GM21515 (cell line): Measurements from ENCODE around the gene AVPR2.
A peak's percentile ranks its signal among the peaks of the same experiment; 100 is the strongest.

Source experiments
- ATAC-seq: cut with Tn5 transposase; IDR thresholded peaks from one replicate; pipeline ENCODE4 v1.9.1; 2021; ENCODE audit not compliant: unreplicated experiment

Gene AVPR2

DNA sequence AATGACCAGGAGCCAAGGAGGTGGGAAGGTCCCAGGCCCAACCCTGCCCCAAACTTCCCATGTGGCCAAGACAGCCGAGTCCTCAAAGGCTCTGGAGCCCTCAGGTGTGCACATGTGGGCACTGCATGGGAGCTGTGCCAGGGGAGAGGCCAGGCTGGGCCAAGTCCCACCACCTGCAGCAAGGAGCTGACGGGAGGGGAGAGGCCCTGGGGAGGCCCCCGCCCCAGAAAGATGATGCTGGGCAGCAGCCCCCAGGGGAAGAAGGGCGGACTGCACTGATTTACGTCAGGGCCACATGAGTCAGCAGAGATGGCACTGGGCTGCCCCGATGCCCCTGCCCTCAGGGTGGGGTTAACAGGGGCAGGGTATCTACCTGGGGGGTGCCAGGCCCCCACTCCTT is 19.9 kb upstream of the AVPR2 start:
- ATAC-seq = no peak

DNA sequence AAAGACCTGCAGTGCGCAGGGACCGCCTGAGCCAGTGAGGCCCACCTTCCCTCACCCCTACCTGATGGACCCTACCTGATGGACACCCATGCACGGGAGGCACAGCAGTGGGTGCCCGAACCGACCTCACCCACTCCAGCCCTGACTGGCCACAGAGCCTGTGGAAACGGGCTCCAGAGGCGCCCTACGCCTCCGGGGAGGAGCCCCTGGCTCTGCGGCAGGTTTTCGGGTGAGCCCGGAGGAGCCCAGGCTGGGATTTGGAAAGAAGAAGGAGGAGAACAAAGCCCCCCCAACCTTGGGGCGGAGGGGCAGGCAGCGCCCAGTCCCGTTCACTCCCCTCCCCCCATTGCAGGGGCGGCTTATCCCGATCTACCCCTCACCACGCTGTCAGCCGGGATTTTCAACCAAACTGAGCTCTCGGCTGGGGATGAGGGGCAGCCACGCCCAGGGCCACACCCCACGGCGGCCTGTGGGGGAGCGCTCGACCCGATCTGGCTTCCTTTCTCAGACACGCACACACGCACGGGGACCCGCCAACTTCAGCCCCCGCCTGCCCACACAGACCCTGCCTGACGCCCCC is 19.2 kb upstream of the AVPR2 start:
- ATAC-seq = no peak

DNA sequence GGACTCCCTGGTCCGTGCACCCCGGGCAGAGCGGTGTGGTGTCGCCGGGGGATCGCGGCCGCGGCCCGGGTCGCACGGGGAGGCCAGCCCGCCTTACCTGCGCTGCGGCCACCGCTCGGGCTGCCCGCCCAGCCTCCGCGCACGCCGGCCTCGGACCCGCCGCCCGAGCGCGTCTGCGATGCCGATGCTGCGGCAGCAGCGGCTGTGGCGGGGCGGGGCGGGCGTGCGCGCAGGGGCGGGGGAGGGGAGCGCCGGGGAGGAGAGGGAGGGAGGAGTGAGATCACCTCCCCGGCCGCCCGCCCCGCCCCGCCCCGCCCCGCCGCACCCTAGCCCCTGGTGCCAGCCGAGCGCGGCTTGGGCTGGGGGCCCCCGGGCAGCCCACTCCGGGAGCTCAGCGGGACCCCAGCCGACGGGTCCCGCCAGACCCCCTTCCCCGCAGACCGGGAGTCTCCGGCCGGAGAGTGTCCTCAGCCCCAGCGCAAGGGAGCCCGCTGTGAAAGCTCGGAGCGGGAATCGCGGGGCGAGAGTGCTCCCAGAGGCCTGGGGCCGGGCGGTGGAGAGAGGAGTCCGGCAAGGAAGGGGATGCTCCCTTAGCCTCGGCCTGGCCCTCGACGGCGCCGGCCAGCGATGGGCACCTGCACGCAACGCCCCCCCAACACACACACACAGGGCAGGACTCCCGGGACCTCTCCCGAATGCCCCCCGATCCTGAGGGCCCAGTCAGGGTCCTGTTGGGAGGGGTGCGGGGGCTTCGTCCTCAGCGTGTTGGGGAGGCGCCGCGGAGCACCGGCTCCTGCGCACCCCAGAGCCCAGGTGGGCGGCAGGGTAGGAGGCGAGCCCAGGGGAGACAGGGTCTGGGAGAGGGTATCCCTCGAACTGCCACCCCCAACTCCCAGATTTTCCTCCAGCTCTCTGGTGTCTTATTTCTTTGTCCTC is 18.2 kb upstream of the AVPR2 start, which contains the start of gene L1CAM:
TSS of gene L1CAM (minus strand) at position 206 of the 936 bp plus-strand sequence. CDS start 10,337 bp downstream, outside the sequence.
- no peak for ATAC-seq

DNA sequence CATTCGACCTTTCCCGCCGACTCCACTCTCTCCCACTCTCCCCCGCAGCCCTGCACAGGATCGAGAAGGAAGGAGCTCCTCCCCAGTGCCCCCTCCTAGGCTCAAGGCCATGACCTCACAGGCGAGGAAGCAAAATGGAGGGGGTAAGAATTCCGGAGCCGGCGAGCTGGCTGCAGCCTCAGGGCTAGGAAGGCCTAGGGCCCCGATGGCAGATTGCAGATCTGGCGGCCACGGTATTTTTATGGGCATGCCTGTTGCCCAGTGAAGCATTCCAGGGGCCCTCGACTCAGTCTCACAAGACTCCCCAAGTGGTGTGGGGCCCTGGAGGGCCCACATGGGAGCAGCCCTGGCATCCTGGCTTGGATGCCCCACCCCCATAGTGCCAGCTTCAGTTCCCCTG is 17.6 kb upstream of the AVPR2 start:
- ATAC-seq = no peak

DNA sequence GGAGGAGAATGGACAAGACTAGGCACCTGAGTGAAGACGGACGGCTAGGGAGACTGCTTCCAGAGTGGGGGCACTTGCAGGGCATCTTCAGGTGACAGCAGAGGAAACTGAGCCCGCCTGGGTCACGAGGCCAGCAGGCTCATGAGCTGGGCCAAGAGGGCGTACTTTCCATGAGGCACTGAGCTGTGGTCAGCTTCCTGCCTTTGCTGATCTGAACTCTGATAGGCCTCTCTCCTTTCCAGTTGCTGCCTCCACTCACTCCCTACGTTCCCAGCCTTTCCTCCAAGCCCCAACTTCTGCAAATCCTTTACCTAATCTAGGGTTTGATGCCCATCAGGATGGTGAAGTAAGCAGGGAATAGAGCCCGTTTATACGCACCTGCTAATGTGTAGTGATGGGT is 17.1 kb upstream of the AVPR2 start:
- ATAC-seq = no peak

DNA sequence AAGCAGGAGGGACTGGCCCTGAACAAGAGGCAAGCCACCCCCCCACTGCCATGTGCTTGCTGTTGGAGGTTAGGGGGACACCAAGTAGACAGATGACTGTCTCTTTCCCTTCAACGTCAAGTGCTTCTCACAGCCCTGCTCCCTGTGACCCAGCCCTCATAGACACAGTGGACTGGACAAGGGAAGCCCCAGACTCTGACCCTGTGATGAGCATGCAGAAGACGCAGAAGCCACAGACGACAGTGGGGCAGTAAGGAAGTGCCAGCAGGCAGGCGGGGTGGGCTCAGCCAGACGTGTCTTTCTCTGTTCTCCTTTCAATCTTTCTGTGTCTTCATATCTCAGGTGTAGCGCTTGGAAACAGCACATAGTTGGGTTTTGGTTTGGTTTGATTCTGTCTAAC is 16.1 kb upstream of the AVPR2 start:
- ATAC-seq = no peak

DNA sequence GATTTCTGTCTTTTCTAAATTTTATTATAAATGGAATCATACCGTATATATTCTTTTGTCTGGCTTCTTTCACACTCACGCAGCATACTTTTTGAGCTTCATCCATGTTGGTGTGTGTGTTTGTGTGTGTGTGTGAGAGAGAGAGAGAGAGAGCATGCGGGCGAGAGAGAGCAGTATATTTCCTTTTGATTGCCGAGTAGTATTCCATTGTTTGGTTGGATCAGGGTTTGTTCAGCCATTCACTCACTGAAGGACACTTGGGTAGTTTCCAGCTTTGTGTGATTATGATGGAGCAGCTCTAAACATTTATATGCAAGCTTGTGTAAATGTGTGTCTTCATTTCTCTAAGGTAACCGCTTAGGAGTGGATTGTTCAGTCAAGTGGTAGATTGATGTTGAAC is 15.3 kb upstream of the AVPR2 start:
- ATAC-seq = no peak

DNA sequence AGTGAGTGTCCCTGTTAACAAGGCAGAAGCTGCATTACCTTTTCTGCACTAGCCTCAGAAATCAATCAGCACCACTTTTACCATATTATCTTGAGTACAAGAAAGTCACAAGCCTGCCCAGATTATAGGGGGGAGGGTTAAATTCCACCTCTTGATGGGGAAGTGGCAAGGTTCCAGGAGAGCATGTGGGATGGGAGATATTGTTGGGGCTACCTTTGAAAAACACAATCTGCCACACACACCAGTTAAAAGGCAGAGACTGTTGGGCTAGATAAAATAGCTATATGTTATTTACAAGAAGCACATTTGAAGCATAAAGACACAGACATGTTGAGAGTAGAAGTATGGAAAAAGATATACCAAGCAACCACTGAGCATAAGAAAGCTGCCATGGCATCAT is 6.6 kb upstream of the AVPR2 start:
- ATAC-seq = no peak

DNA sequence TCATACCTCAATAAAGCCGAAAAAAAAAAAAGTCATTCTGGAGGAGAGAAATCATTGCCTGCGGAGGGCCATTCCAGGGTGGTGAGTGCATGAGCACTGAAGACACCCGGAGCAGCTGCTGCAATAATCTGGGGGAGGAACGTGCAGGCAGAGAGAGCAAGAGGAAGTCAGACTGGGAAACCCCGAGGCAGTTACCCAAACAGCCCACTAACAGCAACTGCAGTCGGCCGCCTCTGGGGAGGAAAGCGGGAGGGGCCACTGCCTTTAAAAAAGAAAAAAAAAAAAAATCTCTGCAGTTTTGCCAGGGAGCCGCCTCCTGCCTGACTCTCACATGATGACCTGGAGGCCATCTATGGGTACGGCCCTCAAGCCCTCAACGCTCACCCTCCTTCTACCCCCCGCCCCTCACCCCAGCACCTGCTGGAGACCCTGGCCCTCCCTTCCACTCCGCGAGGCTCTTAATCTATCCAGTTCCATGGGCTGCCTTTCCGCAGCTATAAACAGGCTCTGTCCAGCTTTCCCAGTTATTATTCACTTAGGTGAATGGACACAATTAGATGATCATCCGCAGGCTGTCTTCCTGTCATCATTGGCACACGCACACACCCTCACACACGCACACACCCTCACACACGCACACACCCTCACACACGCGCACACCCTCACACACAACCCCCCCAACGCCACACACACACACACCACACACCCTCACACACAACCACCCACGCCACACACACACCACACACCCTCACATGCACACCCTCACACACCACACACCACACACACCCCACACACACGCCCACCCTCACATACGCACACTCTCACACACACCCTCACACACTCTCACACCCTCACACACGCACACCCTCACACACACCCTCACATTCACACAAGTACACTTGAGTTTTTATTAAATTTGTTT is 3.4 kb upstream of the AVPR2 start:
- peak; percentile 64 for ATAC-seq

DNA sequence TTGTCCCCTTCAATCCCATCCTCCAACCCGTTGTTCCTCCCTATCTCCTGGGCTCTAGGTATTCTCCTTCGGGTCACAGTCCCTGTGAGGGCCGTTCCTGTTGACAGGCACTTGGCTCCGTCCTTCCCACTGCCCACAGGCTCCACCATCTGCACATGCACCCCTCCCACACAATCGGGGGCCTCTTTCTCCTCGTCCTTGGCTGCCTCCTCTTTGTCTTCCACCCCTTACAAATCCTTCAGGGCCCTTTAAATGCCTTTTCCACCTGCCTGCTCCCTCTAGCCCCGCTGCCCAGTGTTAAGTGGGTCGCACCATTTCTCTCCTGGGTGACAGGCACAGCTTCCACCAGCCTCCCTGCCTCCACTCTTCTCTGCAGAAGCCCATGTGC is 2.7 kb upstream of the AVPR2 start:
- no peak for ATAC-seq

DNA sequence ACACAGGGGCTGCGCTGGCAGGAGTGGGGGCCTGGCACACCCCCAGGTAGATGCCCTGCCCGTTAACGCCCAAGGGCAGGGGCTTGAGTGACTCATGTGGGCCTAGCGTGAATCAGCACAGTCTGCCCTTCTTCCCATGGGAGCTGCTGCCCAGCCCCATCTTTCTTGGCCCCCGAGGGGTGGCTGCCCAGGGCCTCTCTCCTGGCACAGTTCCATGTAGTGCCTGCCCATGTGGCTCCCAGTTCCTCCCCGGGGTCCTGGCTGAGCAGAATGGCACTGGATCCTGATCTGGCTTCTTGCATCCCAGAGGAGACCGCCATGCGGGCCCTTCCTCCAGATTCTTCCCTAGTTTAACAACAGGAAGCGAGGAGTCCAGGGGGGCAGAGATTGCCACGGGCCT is 2.1 kb upstream of the AVPR2 start:
- no peak for ATAC-seq

DNA sequence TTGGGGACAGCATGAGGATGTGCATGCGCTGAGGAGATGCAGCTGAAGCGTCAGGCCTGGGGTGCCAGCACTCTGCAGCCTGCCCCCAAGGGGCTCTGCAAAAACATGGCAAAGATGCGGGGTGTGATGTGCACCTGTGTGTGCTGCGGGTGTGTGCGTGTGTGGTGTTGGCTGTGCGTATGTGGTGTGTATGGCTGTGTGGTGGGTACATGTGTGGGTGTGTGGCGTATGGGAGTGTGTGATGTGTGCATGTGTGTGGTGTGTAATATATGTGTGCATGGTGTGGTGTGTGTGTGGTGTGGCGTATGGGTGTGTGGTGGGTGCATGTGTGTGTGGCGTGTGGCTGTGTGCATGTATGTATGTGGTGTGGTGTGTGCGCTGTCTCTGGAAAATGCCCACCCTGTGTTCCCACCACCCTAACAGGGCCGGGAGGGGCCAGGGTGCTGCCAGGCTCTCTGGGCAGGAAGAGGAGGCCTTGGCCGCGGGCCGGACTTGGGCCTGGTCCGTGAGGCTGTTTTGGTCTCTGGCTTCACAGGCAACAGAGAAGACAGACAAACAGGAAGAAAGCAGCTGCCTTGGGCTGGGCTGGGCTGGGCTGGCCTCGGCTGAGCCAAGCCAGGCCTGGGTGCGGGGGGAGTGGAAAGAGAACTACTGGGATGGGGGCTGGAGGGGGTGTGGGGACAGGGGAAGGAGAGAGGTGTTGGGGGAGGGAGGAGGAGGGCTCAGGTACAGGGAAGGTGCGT is 1.1 kb upstream of the AVPR2 start:
- ATAC-seq = no peak

DNA sequence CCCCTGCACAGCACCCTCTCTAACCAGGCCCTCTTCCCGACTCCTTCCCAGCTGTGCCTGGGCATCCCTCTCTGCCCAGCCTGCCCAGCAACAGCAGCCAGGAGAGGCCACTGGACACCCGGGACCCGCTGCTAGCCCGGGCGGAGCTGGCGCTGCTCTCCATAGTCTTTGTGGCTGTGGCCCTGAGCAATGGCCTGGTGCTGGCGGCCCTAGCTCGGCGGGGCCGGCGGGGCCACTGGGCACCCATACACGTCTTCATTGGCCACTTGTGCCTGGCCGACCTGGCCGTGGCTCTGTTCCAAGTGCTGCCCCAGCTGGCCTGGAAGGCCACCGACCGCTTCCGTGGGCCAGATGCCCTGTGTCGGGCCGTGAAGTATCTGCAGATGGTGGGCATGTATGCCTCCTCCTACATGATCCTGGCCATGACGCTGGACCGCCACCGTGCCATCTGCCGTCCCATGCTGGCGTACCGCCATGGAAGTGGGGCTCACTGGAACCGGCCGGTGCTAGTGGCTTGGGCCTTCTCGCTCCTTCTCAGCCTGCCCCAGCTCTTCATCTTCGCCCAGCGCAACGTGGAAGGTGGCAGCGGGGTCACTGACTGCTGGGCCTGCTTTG is 1.1 kb downstream of the AVPR2 start:
- ATAC-seq = no peak

DNA sequence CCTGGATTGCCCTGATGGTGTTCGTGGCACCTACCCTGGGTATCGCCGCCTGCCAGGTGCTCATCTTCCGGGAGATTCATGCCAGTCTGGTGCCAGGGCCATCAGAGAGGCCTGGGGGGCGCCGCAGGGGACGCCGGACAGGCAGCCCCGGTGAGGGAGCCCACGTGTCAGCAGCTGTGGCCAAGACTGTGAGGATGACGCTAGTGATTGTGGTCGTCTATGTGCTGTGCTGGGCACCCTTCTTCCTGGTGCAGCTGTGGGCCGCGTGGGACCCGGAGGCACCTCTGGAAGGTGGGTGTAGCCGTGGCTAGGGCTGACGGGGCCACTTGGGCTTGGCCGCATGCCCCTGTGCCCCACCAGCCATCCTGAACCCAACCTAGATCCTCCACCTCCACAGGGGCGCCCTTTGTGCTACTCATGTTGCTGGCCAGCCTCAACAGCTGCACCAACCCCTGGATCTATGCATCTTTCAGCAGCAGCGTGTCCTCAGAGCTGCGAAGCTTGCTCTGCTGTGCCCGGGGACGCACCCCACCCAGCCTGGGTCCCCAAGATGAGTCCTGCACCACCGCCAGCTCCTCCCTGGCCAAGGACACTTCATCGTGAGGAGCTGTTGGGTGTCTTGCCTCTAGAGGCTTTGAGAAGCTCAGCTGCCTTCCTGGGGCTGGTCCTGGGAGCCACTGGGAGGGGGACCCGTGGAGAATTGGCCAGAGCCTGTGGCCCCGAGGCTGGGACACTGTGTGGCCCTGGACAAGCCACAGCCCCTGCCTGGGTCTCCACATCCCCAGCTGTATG is 1.8 kb downstream of the AVPR2 start:
- no peak for ATAC-seq

DNA sequence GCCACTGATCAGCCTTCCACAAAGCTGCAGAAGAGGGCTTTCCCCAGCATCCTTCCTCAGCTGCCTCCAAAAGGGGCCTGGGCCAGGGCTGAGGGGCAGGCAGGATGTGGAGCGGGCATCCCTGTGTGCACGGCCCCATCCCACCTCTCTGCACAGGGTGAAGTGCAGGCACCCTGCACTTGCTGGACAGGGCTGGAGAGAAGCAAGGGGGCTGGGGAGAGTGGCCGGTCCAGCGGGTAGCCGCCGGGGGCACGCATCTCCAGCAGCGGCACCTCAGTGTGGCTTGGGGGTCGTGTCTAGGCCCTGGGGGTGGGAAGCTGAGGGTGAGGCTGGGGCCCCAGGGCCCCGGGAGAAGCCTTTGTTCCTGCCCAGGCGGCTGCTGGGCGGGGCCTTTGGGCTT is 3.0 kb downstream of the AVPR2 start:
- no peak for ATAC-seq

DNA sequence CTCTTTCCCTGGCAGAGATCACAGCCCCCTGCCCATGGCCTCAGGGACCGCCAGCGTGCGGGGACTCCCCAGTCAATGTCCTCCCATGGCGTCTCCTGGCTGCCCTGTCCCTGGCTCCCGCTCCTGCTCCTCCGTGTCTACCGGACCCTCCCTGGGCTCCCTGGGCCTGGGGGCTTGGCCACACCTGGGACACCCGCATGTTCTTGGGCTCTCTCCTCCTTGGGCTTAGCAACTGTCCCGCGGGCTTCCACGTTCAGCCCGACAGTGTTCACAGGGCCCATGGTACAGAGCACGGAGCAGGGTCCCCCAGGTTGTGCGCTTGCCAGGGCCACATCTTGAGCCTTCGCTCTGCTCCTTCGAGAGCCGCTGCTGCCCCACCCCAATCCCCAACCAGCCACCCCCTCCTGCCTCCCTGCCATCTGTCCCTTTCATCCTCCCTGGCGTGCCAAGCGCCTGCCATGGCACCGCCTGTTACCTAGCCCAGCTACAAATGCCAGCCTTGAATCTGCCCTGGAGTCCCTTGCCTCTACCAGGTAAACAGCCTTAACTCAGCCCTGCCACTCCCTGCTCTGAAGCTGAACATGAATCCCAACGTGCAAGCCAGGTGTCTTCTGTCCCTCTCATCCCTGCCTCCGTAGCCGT is 3.9 kb downstream of the AVPR2 start:
- no peak for ATAC-seq

DNA sequence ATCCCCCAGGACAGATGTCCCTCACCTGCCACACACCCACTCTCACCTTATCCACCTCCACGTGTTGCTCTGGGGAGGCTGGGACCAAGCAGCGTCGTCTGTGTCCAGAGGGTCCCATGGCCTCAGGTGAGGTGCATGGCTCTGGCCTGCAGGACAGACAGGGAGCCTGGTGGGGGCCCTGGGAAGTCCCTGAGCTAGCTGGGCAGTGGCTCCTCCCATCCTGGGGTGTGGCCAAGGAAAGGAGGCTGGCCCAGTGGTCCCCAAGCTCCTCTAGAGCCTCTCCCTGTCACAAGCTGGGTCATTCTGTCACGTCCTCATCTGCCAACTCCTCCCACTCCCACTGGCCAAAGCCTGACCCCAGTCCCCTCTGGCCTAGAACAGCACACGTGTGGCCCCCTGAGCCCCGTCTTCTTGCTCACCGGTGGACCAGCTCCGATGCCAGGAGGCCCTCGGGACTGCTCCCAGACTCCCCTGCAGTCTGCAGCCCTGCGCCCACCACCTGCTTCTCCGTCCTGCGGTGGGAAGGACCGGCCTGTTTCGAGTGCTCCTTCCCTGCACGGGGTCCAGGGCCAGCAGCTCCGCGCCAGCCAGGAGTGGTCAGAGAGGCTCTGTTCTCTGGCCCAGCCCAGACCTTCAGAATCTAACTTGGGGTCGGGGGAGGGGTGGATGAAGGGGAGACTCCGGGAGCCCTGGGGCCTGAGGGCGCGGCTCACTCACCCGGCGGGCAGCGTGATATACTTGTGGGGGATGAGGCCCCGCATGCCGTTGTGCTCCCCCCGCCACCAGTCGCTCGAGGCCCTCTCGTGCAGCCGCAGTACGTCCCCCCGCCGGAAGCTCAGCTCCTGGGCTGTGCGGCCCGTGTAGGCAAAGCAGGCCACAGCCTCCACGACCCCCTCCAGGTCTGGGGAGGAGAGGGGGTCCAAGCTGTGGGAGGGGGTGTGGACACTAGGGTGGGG is 4.8 kb downstream of the AVPR2 start:
- ATAC-seq = no peak

DNA sequence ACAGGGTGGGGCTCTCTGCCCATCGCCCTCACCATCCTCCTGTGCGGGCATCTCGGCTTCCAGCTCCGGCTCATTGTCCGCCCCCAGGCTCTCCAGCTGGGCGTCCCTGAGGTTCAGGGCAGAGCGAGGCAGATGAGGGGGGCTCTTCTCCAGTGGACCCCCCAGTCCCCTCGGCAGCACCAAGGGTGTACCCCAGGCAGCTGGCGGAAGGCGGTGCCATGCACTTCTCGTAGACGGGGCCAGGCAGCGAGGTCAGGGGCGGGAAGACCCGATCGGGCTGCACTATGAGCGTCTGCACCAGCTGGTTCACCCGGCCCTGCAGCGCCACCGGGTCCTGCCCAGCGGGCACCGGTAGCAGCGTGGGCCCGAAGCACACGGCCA is 5.5 kb downstream of the AVPR2 start:
- no peak for ATAC-seq
